Stimulated activated CD4-positive, alpha-beta T cell treated with anti-CD3 and anti-CD28 coated beads, Interleukin-1b, Interleukin-23, amount 100 ng/mL, for 1 hour (primary cell): ENCODE measurements around the gene ATG9A.
A peak's percentile ranks its signal among the peaks of the same experiment; 100 is the strongest.

Experiments
- DNase-seq, 2 donors: peaks; one replicate each; pipeline ENCODE4 v3.0.0-alpha.2; 2020; ENCODE audit warnings: low read depth in 2 of 2

The ATG9A gene

GRCh38 chr2:219220652-219221402 is 8.6 kb downstream of the ATG9A start:
- DNase-seq: no peak

DNA sequence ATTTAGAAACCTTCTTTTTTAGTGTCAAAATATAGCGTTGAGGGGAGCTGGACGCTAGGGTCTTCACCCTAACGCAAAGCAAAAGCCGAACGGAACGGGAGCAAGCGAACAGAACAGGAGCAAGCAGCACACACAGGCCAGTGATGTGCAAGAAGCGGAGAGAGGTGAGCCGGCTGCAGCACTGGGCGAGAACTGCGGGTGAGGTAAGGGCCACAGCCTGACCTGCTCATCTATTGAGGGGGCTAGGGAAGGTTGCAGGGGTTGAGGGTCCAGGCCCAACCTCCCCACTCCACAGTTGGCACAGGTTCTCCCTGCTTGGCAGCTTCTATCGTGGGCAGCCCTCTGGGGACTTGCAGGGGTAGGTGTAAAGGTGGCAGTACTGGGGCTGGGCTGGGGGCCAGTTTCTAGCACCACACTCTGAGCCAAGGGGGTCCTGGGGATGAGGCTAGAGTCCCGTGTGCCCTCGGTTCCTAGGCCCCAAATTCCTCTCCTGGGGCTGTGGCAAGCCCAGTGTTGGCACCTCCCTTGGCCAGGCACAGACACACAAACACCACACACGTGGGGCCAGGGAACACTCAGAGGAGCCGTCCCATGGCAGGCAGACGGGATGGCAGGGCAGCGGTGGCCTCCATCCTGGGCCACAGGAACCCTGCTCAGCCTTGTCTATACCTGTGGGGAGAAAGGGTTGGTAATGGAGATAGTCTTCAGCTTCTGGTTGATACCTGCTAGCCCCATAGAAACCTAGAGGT is 9.5 kb downstream of the ATG9A start:
- DNase-seq: no peak

DNA sequence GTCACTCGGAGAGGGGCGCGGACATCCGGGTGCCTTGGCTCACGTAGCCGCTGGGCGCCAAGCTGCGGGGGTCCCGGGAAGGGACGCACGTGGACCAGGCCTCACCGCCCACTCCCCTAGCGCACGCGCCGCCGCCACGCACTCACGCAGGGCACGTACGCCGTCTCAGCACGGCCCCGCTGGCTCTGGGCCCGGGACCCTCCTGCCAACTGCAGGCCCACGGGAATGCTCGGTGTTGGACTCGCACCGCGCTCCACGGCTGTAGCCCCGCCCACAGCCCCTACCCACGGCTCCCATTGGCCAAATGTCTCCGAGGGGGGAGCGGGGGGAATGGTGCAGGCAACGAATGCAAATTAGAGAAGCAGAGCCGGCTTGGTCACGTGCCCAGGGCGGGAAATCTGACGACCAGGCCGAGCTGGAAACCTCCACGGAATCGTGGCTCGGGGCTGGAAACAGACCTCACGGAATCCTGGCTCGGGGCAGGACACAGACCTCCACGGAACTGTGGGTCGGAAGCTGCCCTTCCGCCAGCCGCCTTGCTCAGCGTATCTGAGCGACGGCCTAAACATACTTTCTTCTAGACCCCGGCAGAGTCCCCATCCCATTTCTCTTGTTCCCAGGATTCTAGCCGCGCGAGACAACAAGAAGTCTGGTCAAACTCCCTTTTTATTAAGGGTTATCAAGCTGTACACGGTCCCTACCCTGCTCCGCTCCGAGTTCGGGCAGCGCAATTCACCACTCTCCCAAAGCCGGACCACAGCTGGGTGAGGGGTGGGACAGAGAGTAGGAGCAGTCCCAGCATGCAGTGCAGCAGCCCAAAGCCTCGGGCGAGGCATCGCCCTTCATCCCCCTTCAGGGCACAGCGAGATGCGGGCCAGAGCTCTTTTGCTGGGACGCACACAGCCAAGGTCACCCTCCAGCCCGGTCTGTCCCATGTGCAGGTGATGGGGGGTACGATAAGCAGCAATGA is 10.4 kb downstream of the ATG9A start, which contains the start of gene ABCB6:
ABCB6 (minus strand) TSS at position 227 of the 970 bp plus-strand sequence. CDS start 285 bp downstream, outside the sequence.
- DNase-seq: peak; percentile 57 to 83

GRCh38 chr2:219218217-219218731 is 11.2 kb downstream of the ATG9A start:
- DNase-seq: no peak

DNA sequence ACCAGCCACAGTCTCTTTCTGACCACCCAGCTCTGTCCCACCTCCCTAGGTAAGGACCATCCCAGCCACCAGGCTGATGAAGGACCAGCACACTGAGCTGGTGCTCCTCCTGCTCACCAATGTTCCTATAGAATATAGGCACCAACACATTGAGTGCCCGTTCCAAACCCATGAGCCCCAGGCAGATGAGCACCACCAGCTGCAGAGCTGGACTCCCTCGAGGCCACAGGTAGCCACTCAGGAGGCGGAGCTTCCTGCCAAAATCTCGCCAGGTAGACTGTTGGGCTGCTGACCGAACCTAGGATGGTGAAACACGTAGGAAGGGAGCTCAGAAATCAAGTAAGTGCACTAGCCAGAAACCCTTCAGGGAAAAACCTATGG is 12.9 kb downstream of the ATG9A start:
- no peak for DNase-seq

DNA sequence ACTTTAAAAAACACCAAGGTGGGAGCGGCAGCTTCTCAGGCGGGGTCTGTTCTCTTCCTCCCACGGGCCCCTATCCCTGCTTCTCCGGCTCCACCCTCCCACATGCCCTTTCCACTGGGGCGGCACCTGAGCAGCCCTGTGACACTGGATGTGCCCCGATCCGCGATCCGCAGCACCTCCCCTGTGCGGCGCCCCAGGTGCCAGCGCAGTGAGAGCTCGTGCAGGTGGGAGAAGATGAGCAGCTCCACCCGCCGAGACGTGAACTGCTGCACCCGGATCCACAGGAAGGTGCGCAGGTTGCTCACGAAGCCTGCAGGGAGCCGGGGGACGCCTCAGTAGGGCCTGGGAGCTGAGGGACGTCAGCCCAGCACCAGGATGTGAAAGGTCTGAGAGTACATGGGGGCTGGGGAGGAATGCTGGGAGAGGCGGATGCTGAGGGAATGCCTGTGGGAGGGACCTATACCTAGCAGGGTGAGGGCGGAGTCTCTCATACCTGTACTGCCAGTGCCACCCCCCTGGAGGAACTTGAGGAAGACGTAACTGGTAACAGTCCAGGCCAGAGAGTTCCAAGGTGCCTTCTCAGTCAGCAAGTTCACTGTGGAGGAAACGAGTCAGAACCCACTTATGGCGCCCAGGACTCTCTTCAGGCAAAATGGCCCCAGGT is 13.4 kb downstream of the ATG9A start:
- no peak for DNase-seq

DNA sequence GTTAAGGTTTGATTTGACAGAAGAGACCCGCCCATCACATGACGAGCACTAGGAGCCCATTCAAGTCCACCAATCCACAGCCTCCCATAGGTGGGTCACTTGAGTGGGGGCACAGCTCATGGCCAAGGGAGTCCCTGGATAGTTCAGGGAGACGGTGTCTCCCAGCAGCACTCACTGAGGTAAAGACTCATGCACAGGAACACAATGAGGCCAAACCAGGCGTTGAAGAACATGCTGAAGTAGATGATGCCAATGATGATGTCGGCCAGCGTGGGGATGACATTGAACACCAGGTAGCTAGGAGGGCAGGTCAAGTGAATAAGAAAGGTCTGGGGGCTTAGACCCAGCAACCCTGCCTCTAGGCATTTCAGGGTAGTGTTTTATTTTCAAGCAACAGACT is 14.7 kb downstream of the ATG9A start:
- DNase-seq: no peak

- no peak for DNase-seq
Measured at GRCh38 chr2:219214141-219214540, 15.3 kb downstream of the ATG9A start.

GRCh38 chr2:219213486-219214071 is 15.9 kb downstream of the ATG9A start:
- DNase-seq: no peak

DNA sequence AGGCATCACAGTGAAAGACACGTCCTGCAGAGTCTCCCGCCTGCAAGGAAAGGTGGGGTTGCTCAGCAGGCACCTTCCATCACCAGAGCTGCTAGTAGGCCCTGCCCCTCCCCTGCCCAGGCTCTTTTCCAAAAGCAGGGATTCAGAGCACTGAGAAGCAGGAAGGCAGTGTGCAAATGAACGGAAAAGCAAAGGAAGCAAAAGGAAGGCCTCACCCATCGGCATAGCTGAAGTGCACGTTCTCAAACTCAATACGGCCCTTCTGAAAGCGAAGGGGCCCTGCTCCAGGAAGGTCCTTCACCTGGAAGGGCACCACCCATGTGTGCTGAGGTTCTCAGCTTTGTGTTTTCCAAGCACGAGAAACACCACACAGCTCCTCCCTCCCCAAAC is 16.4 kb downstream of the ATG9A start:
- no peak for DNase-seq

DNA sequence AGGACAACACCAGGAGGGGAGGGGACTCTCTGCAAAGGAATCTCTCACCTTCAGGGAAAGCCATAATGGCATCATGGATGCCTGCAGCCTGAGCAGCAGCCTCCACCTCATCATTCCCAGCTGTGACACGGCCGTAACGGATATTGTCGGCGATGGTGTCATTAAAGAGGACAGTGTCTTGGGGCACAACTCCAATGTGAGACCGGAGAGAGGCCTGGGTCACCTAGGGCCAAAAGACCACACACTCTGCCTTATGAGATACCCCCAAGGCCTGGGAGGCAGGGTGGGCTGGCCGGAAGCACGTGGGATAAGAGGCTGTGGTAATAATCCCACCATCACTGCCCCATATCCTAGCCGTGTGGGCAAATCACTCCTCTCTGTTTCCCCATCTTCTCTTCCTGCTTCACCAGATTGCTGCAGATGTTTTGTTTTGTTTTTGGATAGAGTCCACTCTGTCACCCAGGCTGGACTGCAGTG is 18.5 kb downstream of the ATG9A start:
- no peak for DNase-seq

- no peak for DNase-seq
Measured at GRCh38 chr2:219210196-219210885, 19.1 kb downstream of the ATG9A start.

- no peak for DNase-seq
Measured at GRCh38 chr2:219209236-219210195, 19.9 kb downstream of the ATG9A start.

DNA sequence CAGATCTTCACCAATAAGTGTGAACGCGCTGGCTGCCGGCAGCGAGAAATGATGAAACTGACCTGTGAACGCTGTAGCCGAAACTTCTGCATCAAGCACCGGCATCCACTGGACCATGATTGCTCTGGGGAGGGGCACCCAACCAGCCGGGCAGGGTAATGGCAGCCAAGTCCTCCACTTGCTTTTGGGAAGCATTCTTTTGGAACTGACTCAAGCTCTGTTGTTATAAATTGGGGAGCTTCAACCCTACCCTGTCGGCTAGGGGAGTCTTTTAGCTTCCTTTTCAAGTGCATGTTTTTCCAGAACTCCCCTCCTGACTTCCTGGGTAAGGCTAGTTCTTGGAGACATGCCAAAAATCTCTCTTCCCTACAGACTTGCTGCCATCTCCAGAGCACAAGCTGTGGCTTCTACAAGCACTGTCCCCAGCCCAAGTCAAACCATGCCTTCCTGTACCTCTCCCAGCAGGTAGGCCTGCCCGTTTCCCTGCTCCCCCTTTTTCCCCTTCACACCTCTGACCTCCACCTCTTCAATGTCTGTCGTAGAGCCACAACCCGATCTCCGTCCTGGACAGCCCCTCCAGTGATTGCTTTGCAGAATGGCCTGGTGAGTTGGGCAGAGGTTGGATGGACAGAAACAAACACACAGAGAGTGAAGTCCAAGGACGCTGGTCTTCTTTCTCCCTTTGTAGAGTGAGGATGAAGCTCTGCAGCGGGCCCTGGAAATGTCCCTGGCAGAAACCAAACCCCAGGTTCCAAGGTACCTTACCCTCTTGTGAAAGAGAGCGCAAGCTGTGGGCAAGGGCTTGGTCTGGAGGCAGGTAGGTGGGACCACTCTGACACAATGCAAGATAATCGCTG is 21.3 kb downstream of the ATG9A start:
- no peak for DNase-seq

GRCh38 chr2:219207134-219207883 is 22.1 kb downstream of the ATG9A start:
- DNase-seq: no peak

DNA sequence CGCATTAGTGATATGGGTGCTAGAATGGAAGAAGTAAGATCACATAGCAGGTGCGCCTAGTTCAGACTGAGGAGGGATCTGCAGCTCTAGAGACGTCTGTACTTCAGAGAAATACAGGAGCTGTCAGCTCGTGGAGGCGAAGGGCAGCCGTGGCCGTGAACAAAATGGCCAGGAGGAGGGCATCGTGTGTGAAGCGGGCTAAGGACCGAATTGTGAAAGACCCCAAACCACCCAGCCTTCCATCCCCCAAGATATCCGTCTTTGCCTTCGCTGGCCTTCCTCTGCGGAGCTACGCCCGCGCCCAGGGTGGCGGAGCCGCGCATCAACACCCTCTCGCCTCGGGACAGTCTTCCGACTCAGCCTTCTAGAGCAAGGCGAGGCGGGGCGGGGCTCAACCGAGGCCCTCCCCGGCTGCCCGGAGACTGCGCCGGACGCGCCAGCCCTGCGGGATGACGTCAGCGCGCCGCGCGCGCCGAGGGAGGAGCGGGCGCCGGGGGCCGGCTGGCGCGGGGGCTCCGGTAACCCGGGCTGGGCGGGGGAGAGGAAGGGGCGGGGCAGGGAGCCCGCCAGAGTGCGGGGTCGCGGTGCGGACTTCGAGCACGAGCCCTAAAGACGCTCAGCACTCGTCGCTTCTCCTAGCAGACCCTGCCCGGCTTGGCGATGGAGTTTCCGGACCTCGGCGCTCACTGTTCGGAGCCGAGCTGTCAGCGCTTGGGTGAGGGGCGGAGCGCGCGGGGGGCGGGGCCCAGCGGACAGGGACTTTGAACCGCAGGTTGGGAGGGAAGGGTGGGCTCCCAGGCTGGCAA is 22.9 kb downstream of the ATG9A start, which contains the start of gene ZFAND2B:
ZFAND2B (plus strand) TSS at position 455 of the 806 bp plus-strand sequence; CDS start at position 661, 206 bp downstream.
- DNase-seq: peak; percentile 86 to 90
